Natural killer cell treated with Interleukin-12 subunit alpha and Interleukin-12 subunit beta and Interleukin-15 and Interleukin-18, amount 100 ng/mL, for 72 hours (primary cell): ENCODE data around the gene NOD2. TPM values are rescaled to one million over a fixed set of nuclear protein-coding genes. Genes with fewer than 3 reads are reported as not detected.

Experiments
- ATAC-seq, 2 donors: fragments of 150-1000 bp; cut with Tn5 transposase in 1 of 2; sonication (Bioruptor Pico), chemical (Tn5 transposase) in 1 of 2; 2 replicates each; pipeline ENCODE4 v1.10.0; 2021
- DNase-seq: peaks from one replicate; pipeline ENCODE4 v3.0.0; 2022; ENCODE audit warnings: low spot score
- H3K27ac Mint-ChIP-seq, 2 donors: 1 replicate in 1 of 2; 2 replicates in 1 of 2; pipeline ENCODE4 v1.8.0; 2022; ENCODE audit warnings: mixed read lengths in 2 of 2, mild to moderate bottlenecking in 1 of 2, moderate library complexity in 1 of 2
- H3K27me3 Mint-ChIP-seq, 2 donors: 1 replicate in 1 of 2; 2 replicates in 1 of 2; pipeline ENCODE4 v1.8.0; 2022; ENCODE audit warnings: mixed read lengths in 2 of 2
- H3K36me3 Mint-ChIP-seq: one replicate; pipeline ENCODE4 v1.8.0; 2022; ENCODE audit warnings: mixed read lengths
- H3K4me1 Mint-ChIP-seq, 2 donors: 1 replicate in 1 of 2; 2 replicates in 1 of 2; pipeline ENCODE4 v1.8.0; 2022; ENCODE audit warnings: low read depth in 2 of 2, mixed read lengths in 2 of 2, mild to moderate bottlenecking in 1 of 2
- H3K4me3 Mint-ChIP-seq: one replicate; pipeline ENCODE4 v1.8.0; 2022; ENCODE audit warnings: mixed read lengths
- H3K9me3 Mint-ChIP-seq: 2 replicates; pipeline ENCODE4 v1.8.0; 2022; ENCODE audit warnings: mixed read lengths
- total RNA-seq, 2 donors: library from RNA; stranded (reverse); gene quantifications; one replicate each; pipeline ENCODE4 v1.2.3, GENCODE V29; 2022

The NOD2 gene
- total RNA-seq, 2 donors from 2014 or later, result 3.7 to 11.2 TPM

GRCh38 chr16:50765260-50765659, 71.9 kb downstream of the NOD2 start:
- Mint-ChIP-seq H3K9me3 (peaks cover 6% of the 10 kb centered on the region), H3K4me1 (peaks cover 63 to 80% of the 10 kb centered on the region in 2 donors), H3K27me3 (no peaks in the 10 kb centered on the region), H3K27ac (peak overlapping the region; percentile 5 to 26), H3K4me3 (peak overlapping the region; percentile 61), H3K36me3 (peaks cover 46% of the 10 kb centered on the region)
- DNase-seq (no peak), ATAC-seq (peak in 1 of 2 donors; percentile 65)

GRCh38 chr16:50765861-50766260, 72.5 kb downstream of the NOD2 start:
- DNase-seq, result no peak
- Mint-ChIP-seq H3K27me3 (no peaks in the 10 kb centered on the region), H3K4me1 (peaks cover 63 to 74% of the 10 kb centered on the region in 2 donors), H3K36me3 (peaks cover 46% of the 10 kb centered on the region), H3K27ac (peak overlapping the region; percentile 5 to 26), H3K9me3 (peaks cover 6% of the 10 kb centered on the region), H3K4me3 (peak overlapping the region; percentile 61)
- ATAC-seq, result no peak

DNA sequence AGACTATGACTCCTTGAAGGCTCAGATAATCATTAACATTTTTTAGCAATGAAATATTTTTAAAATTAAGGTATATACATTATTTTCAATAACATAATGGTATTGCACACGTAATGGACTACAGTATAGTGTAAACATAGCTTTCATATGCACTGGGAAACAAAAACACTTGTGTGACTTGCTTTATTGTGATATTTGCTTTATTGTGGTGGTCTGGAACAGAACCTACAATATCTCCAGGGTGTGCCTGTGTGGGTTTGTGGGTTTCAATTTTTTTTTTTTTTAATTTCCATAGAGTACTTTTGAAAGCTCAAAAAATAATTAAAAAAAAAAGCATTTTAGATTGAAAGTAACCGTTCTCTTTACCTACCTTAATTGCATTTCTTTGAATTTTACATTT, 73.8 kb downstream of the NOD2 start:
- no peaks in the 10 kb centered on the region for H3K27me3 Mint-ChIP-seq
- no peak overlapping the region for H3K4me3 Mint-ChIP-seq
- no peak for DNase-seq
- H3K36me3 Mint-ChIP-seq, result peaks cover 37% of the 10 kb centered on the region
- peaks cover 6% of the 10 kb centered on the region for H3K9me3 Mint-ChIP-seq
- peaks cover 56 to 73% of the 10 kb centered on the region in 2 donors for H3K4me1 Mint-ChIP-seq
- ATAC-seq, result no peak
- no peak overlapping the region for H3K27ac Mint-ChIP-seq

DNA sequence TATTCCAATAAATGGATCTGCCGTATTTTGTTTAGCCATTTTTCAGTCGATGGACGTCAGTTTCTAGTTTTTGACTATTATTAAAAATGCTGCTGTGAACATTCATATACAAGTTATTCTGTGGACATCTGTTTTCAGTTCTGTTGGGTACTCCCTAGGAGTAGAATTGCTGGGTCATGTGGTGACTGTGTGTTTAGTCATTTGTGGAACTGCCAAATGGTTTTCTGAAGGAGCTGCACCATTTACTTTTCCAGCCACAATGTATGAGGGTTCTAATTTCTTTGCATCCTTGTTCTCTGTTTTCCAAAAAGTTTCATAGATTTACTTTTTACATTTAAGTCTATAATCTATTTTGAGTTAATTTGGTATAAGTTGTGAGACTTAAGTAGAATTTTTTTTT, 78.0 kb downstream of the NOD2 start:
- H3K4me1 Mint-ChIP-seq, result peaks cover 32 to 51% of the 10 kb centered on the region in 2 donors
- H3K4me3 Mint-ChIP-seq, result no peak overlapping the region
- DNase-seq, result no peak
- H3K36me3 Mint-ChIP-seq, result peaks cover 23% of the 10 kb centered on the region
- ATAC-seq, result no peak
- peaks cover 4% of the 10 kb centered on the region for H3K9me3 Mint-ChIP-seq
- H3K27me3 Mint-ChIP-seq, result no peaks in the 10 kb centered on the region
- no peak overlapping the region for H3K27ac Mint-ChIP-seq

DNA sequence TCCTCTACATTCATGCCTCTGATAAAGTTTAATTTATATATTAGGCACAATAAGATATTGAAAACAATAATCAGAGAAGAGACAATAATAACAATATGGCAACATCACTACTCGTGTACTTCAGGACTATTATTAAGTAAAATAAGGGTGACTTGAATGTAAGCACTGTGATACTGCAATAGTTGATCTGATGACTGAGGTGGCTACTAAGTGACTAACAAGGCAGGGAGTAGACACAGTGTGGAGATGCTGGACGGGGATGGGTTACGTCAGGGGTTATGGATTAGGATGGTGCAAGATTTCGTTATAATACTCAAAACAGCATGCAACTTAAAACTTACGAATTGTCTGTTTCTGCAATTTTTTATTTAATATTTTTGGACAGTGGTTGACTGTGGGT, 81.0 kb downstream of the NOD2 start:
- peaks cover 19 to 45% of the 10 kb centered on the region in 2 donors for H3K4me1 Mint-ChIP-seq

DNA sequence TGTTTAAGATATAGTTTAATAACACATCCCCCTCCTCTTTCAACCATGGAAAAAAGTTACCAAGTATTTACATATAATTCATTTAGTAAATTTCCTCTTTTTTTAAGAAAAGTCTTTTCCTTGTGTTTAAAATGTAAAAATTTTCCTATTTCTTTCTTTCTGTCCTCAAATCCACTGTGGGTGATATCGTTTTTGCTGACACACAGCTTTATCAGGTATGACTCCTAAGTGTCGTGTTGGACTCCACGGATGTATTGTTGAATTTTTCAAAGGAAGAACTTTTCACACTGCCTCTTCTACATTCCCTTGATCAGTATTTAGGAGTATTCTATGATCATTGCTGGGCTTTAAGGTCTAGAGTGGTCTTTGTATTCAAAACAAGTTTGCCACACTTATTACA, 81.6 kb downstream of the NOD2 start:
- no peak for ATAC-seq

More for the DNA sequence above, 81.0 kb downstream of the NOD2 start:
- no peak for ATAC-seq
- Mint-ChIP-seq H3K27me3 (no peaks in the 10 kb centered on the region), H3K27ac (no peak overlapping the region), H3K4me3 (no peak overlapping the region), H3K36me3 (peaks cover 11% of the 10 kb centered on the region), H3K9me3 (no peaks in the 10 kb centered on the region)
- no peak for DNase-seq

DNA sequence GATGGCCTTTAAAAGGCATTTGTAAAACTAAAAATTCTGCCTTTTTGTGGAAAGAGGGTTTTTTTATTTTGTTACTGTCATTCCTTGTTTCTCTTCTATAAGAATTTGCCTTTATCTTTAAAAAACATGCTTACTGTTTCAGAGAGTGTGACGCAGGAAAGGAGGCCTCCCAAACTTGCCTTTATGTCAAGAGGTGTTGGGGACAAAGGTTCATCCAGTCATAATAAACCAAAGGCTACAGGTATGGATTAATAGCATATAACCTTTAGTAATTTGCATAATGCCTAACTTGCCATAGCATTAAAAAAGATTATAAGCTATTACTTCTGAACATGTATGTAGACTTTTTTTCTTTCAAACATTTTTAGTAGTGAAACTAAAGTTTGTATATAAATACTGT, 82.6 kb downstream of the NOD2 start:
- Mint-ChIP-seq H3K4me3 (no peak overlapping the region), H3K9me3 (no peaks in the 10 kb centered on the region), H3K4me1 (peaks cover 16 to 43% of the 10 kb centered on the region in 2 donors), H3K36me3 (peaks cover 18% of the 10 kb centered on the region), H3K27me3 (no peaks in the 10 kb centered on the region), H3K27ac (no peak overlapping the region)
- DNase-seq, result no peak
- ATAC-seq, result no peak

More for the DNA sequence above, 81.6 kb downstream of the NOD2 start:
- no peak overlapping the region for H3K27ac Mint-ChIP-seq
- no peak overlapping the region for H3K4me3 Mint-ChIP-seq
- peaks cover 11% of the 10 kb centered on the region for H3K36me3 Mint-ChIP-seq
- no peak for DNase-seq
- H3K4me1 Mint-ChIP-seq, result peaks cover 15 to 40% of the 10 kb centered on the region in 2 donors
- H3K27me3 Mint-ChIP-seq, result no peaks in the 10 kb centered on the region
- no peaks in the 10 kb centered on the region for H3K9me3 Mint-ChIP-seq

DNA sequence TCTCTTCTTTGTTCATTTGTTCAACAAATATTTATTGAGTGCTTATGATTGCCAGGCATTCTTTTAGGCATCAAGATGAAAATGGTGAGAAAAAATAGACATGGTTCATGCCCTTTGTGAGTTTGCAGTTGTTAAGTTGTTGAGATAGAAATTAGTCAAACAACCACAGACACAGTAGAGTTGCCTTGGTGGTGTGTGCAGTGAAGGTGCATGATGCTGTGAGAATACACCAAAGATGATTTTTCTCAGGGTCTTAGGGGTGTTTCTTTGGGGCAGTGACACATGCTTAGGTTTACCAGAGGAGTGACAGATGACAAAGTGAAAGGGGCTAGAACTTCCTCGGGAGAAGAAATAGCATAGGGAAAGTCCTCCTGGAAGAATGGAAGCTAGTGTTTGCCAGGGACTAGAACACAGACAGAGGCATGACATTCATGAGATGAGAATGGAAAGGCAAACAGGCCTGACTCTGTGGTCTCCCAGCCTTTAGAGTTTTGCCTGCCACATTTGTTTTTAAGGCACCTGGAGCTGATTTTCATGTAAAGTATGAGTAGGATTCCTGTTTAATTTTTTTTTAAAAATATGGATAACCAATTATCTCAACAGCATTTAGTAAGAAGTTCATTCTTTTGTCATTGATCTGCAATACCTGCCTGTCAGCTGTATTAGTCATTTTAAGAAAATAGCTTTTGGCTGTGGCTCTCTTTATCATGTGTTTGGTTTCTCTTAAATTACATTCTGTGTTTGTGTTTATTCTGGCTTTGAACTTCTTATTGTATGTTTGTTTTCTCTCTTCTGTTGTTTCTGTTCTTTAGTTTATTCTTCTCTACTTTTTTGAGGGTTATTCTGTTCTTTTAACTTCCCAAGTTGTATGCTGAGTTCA, 85.1 kb downstream of the NOD2 start:
- Mint-ChIP-seq H3K36me3 (peaks cover 30% of the 10 kb centered on the region), H3K9me3 (no peaks in the 10 kb centered on the region), H3K4me1 (peaks cover 18 to 36% of the 10 kb centered on the region in 2 donors), H3K27me3 (no peaks in the 10 kb centered on the region), H3K27ac (peak overlapping the region; percentile 5 to 14), H3K4me3 (peak overlapping the region; percentile 49)
- ATAC-seq (peak; percentile 40 to 90), DNase-seq (no peak)

GRCh38 chr16:50781043-50781442, 87.6 kb downstream of the NOD2 start:
- no peak for ATAC-seq
- no peak for DNase-seq
- no peak overlapping the region for H3K4me3 Mint-ChIP-seq
- peak overlapping the region; percentile 27 to 47 for H3K27ac Mint-ChIP-seq
- no peaks in the 10 kb centered on the region for H3K9me3 Mint-ChIP-seq
- peaks cover 41% of the 10 kb centered on the region for H3K36me3 Mint-ChIP-seq
- peaks cover 19 to 27% of the 10 kb centered on the region in 2 donors for H3K4me1 Mint-ChIP-seq
- no peaks in the 10 kb centered on the region for H3K27me3 Mint-ChIP-seq

DNA sequence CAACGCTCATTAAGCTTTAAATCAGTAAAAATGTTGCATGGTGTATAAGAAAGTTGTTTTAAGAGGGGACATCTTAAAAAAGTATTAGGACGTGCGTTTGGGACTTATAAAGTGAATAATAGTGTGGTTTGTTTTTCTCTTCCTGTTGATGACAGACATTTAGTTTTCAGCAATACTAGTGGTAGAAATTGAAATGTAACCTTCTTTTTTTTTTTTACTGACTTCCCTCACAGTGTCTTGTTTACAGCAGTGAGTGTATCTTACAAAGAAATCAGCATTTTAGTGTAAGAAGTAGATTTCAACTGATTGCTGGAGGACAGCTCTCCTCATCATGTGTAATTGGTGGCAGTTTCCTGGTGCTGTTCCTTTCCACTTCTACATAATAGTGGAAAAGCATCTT, 88.1 kb downstream of the NOD2 start:
- Mint-ChIP-seq H3K27me3 (no peaks in the 10 kb centered on the region), H3K9me3 (no peaks in the 10 kb centered on the region), H3K36me3 (peaks cover 41% of the 10 kb centered on the region), H3K4me3 (no peak overlapping the region), H3K4me1 (peaks cover 19 to 27% of the 10 kb centered on the region in 2 donors), H3K27ac (peak overlapping the region; percentile 27 to 47)
- ATAC-seq (no peak), DNase-seq (no peak)

Other genes starting within 250 kb of the NOD2 start
- gene NKD1, start 145.2 kb upstream of the NOD2 start, total RNA-seq, result under 1 TPM; 0.29 to 0.86 TPM
- 10 to 100 TPM; 26.2 to 38.4 TPM for gene SNX20, start 12.3 kb upstream of the NOD2 start, total RNA-seq
- 100 to 1,000 TPM in 1 of 2 donors, 10 to 100 TPM in 1; 95.4 to 126 TPM for gene CYLD, start 48.5 kb downstream of the NOD2 start, total RNA-seq